Measurements from ENCODE around the gene PDCL2.
A peak's percentile ranks its signal among the peaks of the same experiment; 100 is the strongest.
"Not testable (repeated sequence)": the region's sequence is repeated elsewhere in the genome, so short reads cannot be mapped to it uniquely, and the experiment has no call there.

PDCL2 gene

DNA sequence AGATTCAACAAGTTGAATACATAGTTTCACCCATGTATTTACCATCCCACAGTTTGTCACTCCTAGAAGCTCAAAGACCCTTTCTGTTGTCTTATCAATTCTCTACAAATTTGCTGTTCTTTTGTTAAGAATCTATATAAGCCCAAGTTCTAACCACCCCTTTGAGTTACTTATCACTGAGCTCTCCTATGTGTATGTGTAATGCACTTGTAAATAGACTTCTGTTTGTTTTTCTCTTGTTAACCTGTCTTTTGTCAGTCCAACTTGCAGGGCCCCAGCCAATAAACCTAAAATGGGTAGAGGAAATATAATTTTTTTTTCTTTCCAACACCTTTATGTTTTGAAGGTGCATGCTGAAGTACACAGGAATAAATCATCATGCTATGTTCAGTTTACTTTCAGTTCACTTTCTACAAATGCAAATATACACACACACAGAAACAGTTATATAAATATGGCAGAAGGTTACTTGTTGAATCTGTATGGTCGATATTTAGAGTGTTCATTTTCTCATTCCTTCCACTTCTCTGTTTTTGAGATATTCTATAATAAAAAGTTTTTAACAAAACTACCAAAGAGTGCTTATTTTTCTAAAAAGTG lies 23.0 kb downstream of the PDCL2 start:
- H3K4me3 ChIP-seq (ENCODE audit: low read depth, low read length): no peak overlapping the region
- no peak for DNase-seq (ENCODE audit: low read depth)
- TF ChIP-seq, protein P1, sequence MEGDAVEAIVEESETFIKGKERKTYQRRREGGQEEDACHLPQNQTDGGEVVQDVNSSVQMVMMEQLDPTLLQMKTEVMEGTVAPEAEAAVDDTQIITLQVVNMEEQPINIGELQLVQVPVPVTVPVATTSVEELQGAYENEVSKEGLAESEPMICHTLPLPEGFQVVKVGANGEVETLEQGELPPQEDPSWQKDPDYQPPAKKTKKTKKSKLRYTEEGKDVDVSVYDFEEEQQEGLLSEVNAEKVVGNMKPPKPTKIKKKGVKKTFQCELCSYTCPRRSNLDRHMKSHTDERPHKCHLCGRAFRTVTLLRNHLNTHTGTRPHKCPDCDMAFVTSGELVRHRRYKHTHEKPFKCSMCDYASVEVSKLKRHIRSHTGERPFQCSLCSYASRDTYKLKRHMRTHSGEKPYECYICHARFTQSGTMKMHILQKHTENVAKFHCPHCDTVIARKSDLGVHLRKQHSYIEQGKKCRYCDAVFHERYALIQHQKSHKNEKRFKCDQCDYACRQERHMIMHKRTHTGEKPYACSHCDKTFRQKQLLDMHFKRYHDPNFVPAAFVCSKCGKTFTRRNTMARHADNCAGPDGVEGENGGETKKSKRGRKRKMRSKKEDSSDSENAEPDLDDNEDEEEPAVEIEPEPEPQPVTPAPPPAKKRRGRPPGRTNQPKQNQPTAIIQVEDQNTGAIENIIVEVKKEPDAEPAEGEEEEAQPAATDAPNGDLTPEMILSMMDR (conservative IDR thresholded peaks at IDR 0.05; ENCODE audit: low read depth, low read length): no peak

DNA sequence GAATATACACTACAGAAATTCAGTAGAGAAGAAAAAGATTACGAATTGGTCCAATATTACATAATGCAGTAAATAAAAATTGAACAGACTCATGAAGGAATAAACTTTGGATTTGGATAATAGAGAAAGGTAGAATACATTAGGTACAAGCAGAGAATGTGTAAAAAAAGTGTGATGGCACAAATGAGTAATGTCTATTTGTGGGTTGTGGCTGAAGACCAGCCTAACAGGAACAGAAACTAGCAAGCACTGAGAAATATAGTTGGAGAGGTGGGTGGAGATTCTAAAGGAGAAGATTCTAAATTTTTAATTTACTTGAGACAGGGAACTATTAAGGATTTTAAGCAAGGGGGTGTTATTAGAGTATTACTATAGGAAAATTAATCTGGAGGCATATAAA lies 30.2 kb downstream of the PDCL2 start:
- DNase-seq (ENCODE audit: low read depth): no peak
- TF ChIP-seq, protein P1 (conservative IDR thresholded peaks at IDR 0.05; ENCODE audit: low read depth, low read length): no peak
- no peak overlapping the region for H3K4me3 ChIP-seq (ENCODE audit: low read depth, low read length)

DNA sequence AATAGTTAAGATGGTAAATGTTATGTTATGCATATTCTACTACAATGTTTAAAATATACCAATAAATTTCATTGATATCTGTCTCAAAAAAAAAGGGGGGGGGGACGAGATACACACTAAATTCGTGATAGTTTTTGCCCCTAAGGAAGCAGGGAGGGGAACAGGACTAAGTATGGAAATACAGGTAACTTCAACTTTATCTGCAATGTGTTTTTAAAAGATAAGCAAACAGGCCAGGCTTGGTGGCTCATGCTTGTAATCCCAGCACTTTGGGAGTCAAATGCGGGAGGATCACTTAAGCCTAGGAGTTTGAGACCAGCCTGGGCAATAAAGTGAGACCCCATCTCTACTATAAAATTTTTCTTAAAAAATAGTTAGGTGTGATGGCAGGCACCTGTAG lies 31.9 kb downstream of the PDCL2 start:
- H3K4me3 ChIP-seq (ENCODE audit: low read depth, low read length): no peak overlapping the region
- TF ChIP-seq, protein P1 (conservative IDR thresholded peaks at IDR 0.05; ENCODE audit: low read depth, low read length): no peak
- no peak for DNase-seq (ENCODE audit: low read depth)

DNA sequence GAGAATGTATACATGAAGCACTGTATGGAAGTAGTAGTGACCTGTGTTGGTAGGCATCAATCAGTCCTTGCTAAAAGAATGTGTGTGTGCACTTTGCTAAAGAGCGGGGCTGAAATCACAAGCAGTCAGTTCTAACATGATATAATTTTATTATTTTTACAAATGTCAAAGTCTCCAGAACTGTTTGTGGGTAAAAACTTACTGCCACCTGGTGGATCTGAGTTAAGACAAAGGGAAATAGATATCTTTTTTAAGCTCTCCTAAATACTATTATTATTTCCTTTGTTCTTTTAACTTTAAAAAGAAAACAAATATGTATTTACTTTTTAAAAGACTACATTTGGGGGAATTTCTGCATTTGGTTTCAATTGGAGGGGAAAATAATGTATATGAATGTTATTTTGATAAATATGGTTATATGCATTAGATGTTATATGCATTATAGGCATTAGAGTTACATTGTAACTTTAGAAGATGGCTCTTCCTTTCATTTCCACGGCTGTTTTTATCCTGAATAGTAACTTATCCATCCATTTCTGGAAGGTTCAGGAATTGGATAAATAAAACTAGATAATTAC lies 37.5 kb downstream of the PDCL2 start:
- DNase-seq (ENCODE audit: low read depth): peak; percentile 84
- H3K4me3 ChIP-seq (ENCODE audit: low read depth, low read length): no peak overlapping the region
- TF ChIP-seq, protein P1 (conservative IDR thresholded peaks at IDR 0.05; ENCODE audit: low read depth, low read length): peak; percentile 62

DNA sequence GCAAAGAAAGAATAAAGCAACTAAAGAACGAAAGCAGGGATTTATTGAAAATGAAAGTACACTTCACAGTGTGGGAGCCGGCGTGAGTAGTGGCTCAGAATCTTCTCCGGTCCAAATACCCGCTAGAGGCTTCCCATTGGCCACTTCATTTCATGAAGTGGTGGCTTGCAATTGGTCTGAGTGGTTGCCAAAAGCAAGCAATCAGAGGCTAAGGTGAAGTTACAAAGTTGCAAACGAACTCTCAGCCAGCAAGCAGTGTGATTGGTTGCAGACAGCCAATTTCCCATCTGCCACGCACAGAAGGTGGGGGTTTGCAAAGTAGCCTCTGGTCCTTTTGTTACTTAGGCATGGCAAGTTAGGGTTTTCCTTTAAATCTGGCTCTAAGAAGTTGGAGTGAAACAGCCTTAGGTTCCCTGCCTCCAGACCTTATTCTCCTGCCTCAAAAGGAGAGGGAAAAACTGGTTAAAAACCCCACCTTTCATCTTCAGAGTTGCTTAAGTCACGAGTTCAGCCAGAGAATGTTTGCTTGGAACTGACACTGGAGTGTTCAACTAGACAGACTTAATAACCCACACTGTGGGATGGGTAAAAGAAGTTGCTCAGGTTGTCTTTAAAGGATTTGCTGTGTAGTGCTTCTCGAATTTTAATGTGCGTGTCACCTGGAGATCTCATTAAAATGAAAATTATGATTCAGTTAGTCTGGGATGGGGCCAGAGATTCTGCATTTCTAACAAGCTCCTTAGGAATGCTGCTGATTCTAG lies 38.4 kb downstream of the PDCL2 start:
- peak; percentile 60 for DNase-seq (ENCODE audit: low read depth)
- H3K4me3 ChIP-seq (ENCODE audit: low read depth, low read length): peak overlapping the region; percentile 4
- TF ChIP-seq, protein P1 (conservative IDR thresholded peaks at IDR 0.05; ENCODE audit: low read depth, low read length): no peak

DNA sequence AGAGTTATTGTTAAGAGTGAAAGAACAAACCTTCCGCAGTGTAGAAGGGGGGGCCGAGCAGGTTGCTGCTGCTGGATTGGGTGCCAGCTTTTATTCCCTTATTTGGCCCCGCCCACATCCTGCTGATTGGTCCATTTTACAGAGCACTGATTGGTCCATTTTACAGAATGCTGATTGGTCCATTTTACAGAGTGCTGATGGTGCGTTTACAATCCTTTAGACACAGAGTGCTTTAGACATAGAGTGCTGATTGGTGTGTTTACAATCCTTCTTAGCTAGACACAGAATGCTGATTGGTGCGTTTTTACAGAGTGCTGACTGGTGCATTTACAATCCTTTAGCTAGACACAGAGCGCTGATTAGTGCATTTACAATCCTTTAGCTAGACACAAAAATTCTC lies 40.1 kb downstream of the PDCL2 start:
- not testable (repeated sequence) for H3K4me3 ChIP-seq (ENCODE audit: low read depth, low read length); DNase-seq (ENCODE audit: low read depth)

DNA sequence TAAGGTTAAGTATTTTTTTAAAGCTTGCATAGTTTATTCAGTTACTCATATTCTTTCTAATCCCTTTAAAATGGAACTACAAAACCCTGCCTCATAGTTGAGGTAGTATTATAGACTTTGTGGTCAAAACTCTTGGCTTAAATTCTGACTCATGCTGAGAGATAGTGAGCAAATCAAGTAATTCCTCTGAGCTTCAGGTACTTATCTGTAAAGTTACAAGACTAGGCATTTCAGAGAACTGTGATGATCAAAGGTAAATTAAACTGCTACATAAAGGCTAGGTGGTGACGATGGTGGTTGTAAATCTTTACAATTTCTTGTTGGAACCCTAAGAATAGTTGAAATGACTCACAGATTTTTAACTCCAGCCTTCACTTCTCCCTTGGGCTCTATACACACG lies 42.2 kb downstream of the PDCL2 start:
- TF ChIP-seq, protein P1 (conservative IDR thresholded peaks at IDR 0.05; ENCODE audit: low read depth, low read length): no peak
- DNase-seq (ENCODE audit: low read depth): peak; percentile 81
- H3K4me3 ChIP-seq (ENCODE audit: low read depth, low read length): no peak overlapping the region
